ENCODE data around the gene EIF2B4.

EIF2B4 gene

DNA sequence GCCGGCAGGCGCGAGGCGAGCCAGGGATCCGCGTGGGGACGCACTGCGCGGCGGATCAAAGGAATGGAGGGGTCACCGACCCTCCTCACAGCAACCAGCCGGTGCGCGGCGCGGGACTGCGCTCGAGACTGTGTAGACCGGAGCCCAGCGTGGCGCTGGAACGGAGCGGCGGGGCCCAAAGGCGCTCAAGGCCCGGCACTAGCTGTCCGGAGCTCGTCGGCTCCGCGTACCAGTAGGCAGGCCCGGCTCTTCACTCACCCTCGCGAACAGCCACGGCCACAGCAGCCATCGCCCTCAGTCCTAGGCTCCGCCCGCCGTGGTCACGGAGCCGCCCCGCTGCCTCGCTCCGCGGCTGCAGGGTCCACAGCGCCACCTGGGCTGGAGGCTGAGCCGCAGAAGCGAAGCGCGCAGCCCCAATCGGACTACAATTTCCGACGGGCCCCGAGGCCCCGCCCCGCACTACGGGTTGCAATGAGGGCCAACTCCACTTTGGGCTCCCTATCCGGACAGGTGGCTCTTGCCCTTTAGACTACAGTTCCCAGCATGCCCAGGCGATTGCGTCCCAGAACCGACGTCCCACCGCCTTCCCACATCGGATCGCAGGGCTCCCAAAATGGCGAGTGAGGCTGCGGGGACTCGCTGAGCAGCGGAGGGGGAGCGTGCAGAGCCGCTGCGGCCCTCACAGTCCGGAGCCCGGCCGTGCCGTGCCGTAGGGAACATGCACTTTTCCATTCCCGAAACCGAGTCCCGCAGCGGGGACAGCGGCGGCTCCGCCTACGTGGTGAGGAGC, at the start of gene EIF2B4, which contains the start of gene SNX17:
Gene EIF2B4 (minus strand): TSS at position 313 of the 790 bp plus-strand sequence. CDS start 24 bp downstream, at position 289.
Gene SNX17 (plus strand): TSS at position 591 of the 790 bp plus-strand sequence. CDS start 128 bp downstream, at position 719.
- peak; percentile 99 to 100 for DNase-seq

DNA sequence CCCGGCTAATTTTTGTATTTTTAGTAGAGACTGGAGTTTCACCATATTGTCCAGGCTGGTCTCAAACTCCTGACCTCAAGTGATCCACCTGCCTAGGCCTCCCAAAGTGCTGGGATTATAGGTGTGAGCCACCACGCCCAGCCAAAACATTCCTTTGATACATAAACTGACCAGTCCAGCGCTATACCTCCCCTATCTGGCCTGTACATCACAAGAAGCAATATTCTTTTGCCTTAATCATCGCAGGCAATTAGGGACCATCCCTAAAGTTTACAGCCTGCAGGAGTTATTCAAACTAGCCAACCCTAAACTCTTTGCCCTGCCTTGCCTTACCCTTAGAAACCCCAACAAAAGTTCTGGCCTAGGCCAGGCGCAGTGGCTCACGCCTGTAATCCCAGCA, 46.0 kb upstream of the EIF2B4 start:
- DNase-seq: no peak

DNA sequence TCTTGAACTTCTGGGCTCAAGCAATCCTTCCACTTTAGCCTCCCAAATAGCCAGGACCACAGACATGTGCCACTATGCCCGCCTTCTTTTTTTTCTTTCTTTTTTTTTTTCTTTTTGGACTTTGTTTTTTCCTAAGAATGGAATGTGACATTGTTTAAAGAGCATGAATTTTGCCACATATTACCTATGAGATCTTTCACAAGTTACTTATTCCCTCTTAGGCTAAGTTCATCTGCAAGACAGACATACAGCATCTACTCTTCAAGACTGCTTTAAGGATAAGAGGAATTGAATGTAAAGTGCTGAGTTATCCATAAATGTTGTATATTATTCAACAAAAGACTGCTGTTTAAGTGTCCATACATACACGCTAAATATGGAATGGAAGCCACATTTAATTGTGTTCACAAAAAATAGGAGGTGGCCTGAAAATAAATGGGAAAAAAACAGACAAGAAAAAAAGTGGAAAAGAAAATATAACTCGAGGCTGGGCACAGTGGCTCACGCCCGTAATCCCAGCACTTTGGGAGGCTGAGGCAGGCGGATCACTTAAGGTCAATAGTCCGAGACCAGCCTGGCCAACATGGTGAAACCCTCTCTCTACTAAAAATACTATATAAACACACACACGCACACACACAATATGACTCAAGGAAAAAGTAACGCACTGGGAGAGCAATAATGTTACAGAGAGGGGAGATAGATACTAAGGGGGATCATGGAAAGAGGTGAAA, 42.4 kb upstream of the EIF2B4 start:
- DNase-seq: no peak

DNA sequence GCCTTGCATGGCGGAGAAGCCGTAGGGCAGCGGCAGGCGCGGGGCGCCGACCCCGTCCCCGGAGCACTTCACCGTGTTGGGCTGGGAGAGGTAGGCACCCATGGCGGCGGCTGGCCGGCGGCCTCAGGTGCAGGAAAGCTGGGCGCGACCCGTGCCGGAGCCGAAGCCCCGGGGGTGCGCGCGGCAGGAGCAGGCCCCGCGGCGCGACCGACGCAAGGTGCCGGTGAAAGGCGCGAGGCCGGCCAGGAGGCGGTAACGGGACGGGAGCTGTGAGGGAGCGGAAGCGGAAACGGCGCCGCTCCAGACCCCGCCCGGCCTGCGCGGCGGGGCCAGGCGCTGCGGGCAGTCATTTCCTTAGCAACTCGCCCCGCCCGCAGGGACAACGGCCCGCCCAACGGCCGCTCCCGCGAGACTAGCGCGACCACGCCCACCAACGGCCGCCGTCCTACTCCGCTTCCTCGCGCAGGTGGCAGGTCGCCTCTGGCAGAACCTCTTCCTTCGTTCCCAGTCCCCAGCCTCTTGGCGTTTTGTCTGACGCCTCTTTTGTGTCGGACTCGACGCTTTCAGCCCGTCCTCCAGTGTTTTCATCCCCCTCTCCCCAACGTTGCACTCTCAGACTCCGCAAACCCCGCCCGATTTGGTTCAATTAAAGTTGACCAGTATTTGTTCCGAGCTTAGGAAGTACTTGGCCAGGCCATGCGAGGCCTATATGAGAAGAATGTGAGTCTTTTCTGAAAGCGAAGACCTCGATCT, 39.4 kb upstream of the EIF2B4 start, which contains the start of gene PPM1G:
Gene PPM1G (minus strand): TSS at position 271 of the 753 bp plus-strand sequence. CDS start 169 bp downstream, at position 102.
- peak; percentile 93 to 96 for DNase-seq

DNA sequence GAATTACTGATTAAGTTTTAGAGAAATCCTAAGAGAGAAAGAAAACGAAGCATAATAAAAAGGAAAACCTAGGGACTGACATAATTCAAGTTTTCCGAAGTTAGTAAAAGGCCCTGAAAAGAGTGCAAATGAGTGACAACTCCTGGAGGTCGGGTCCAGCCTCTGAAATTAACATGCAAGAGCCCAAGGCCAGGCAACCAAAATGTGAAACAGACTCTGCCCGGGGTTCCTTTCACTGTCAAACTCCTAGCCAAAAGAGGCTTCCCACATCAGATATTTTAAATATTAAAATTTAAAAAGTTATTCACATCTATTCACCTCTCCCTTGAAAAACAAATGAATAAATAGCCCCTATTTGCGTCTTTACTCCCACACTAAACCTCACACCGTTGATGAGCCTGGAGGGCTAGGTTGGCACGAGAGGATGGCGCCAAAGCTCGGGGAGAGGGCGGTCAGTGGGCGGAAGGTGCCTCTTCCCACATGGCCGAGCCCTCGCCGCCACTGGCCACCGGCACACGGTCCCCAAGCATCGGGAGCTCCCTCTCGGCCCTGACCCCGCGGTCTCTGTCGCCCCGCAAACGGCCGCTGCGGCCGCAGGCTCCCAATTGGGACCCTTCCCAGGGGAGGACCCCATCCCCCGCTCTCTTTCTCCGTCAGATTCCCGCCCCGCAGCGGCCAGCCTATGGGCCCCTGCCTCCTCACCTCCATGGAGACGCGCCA, 38.6 kb upstream of the EIF2B4 start:
- DNase-seq: no peak

DNA sequence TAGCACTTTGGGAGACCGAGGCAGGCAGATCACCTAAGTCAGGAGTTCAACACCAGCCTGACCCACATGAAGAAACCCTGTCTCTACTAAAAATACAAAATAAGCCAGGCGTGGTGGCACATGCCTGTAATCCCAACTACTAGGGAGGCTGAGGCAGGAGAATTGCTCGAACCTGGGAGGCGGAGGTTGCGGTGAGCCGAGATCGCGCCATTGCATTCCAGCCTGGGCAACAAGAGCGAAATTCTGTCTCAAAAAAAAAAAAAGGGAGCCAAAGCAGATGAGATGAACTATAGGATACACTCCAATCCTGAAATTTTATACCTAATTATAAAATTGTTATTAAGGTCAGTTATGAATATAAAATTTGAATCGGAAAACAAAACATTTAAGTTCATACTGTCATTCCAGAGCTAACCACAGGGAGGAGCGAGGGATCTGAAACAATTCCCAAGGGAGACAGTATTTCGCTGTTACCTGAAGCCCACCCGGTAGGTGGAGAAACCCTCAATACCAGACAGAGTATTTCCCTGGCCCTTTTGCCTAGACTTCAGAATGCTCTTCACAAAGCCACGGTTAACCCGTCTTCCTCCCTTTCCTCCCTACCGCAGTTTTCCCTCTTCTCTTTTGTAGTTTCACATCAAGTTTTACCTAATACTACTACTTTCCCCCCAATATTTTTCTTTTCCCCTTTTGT, 37.8 kb upstream of the EIF2B4 start:
- DNase-seq: no peak

DNA sequence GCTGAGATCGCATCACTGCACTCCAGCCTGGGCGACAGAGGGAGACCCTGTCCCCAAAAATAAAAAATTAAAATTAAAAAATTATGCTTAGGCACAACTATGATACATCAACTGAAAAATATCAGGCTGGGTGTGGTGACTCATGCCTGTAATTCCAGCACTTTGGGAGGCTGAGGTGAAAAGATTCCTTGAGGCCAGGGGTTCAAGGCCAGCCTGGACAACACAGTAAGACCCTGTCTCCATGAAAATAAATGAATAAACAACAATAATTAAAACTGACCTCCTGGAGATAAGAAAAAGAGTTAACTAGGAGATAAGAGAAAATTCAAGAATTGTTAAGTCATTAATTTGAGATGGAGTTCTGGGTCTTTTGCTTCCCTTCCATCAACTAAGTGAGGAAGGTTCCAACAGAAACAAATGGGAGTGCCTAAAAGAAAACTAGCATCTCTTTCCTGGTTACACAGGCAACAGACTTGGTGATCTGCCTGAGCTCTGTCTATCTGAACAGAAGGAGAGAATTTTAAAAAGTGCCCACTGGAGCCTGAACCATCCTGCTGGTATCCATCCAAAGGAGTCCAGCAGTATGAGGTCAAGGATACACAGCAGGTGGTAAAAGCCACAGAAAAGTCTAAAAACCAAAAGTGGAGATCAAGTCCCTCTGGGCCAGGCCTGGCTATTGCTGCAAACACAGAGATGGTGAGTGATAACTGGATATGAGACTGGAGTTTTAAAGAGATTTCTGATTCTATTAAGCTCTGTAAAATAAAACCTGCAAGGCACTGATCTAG, 30.4 kb upstream of the EIF2B4 start:
- DNase-seq: no peak

DNA sequence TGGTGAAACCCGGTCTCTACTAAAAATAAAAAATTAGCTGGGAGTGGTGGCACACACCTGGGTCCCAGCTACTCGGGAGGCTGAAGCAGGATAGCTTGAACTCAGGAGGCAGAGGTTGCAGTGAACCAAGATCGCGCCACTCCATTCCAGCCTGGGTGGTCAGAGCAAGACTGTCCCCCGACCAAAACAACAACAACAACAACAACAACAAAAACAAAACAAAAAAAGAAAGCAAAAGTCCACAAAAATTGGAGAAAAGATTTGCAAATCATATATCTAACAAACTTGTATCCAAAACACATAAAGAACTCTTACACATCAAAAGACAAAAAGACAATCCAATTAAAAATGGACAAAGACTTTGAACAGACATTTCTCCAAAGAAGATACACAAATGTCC, 28.8 kb upstream of the EIF2B4 start:
- DNase-seq: no peak

DNA sequence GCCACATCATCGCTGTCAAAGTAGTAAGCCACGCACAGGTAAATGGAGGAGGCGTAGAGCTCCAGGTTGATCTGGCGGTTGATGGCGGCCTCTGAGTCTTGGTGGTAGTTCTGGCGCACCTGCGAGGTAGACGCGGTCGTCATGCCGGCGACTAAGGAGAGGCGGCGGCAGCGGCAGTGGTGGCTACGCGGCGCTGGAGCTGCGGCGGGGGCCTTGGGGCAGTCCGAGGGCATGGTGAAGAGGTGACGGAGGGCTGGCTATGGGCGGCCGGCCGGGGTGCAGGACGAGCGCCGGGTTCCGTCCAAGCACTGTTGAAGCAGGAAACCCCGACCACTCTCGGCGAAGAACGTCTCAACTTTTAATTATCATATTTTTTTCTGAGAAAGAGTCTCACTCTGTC, 23.1 kb upstream of the EIF2B4 start:
- no peak for DNase-seq

DNA sequence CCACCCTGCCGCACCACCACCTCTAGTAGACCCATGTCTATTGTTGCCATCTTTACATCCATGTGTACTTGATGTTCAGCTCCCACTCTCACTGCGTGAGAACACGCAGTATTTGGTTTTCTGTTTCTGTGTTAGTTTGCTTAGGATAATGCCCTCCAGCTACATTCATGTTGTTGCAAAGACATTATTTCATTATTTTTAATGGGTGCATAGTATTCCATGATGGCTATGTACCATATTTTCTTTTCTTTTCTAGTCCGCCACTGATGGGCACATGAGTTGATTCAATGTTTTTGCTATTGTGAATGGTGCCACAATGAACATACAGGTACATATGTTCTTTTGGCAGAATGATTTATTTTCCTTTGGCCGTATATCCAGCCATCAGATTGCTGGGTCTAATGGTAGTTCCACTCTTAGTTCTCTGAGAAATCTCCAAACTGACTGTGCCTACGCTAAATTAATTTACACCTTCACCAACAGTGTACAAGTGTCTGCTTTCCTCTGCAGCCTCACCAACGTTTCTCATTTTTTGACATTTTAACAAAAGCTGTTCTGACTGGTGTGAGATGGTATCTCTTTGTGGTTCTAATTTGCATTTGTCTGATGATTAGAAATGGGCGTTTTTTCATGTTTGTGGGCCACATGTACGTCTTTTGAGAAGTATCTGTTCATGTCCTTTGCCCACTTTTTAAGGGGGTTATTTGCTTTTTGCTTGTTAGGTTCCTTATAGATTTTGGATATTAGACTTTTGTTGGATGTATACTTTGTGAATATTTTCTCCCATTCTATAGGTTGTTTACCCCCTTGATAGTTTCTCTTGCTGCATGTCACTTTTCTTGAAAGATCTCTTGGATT, 20.9 kb upstream of the EIF2B4 start:
- peak in 1 of 2 donors; percentile 75 for DNase-seq

DNA sequence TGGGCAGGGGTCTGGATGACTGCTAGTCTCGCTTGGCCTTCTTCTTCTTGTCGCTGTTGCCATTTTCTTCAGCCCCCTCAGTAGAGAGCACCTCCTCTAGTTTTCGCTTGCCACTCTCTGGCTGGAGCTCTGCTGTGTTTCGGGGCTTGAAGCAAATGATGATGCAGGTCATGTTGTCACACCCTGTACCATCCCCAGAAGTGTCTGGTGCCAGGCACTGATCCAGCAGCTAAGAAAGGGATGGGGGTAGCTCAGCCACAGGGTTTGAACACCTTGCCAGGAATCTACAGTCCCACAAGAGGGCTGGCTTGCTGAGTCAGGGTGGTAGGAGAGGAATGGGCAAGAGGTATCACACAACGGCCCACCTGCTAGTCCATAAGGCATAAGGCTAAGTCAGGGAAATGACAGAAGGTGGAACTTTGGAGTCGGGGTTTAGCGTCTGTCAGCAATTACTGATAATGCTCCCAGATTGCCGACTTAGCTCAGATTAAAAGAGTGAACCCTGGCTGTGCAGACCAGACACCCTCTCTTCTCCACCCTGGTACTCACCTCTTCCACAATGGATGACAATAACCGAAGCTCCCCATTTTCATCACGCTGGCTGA, 11.5 kb upstream of the EIF2B4 start:
- DNase-seq: no peak

DNA sequence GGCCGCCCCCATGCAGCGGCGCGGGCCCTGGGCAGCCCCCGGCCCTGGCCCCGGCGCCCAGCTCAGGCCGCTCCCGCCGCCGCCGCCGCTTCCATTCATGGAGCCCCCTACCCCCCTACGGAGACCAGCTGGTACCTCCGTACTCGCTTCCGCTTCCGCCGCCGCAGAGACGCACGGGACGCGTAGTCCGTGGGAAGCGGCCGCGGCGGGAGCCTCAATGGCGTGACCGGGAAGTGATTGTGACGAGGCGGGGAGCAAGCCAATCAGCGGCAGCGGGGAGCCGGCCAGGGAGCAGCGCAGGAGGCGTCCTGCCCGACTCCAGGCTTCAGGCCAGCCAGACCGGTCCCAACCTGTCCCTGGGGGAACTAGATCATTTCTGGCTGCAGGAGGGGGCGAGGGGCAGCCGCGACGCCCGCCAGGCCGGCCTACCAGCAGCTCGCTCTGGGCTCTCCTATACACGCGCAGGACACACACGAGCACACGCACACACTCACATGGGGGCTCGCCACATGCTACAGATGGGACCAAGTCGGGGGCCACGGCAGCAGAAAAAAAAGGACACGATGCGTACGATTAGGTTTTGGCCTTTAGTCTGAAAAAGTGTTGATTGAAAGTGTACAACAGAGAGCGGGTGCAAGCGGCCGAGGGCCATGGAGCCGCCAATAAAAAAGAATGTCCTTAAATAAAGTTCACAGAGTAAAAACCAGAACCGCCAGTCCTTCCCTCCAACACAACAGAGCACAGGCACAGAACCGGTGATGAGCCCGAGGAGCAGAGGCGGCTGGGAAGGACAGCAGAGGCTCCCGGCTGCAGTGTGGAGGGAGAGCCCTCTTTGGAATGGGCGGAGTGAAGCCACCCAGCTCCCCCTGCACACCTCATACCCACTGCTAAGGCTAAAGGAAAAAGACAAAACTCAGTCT, 10.7 kb upstream of the EIF2B4 start, which contains the start of gene ZNF513:
Gene ZNF513 (minus strand): TSS at position 109 of the 920 bp plus-strand sequence. CDS start 208 bp downstream, outside the sequence.
- DNase-seq: peak; percentile 88 to 91

DNA sequence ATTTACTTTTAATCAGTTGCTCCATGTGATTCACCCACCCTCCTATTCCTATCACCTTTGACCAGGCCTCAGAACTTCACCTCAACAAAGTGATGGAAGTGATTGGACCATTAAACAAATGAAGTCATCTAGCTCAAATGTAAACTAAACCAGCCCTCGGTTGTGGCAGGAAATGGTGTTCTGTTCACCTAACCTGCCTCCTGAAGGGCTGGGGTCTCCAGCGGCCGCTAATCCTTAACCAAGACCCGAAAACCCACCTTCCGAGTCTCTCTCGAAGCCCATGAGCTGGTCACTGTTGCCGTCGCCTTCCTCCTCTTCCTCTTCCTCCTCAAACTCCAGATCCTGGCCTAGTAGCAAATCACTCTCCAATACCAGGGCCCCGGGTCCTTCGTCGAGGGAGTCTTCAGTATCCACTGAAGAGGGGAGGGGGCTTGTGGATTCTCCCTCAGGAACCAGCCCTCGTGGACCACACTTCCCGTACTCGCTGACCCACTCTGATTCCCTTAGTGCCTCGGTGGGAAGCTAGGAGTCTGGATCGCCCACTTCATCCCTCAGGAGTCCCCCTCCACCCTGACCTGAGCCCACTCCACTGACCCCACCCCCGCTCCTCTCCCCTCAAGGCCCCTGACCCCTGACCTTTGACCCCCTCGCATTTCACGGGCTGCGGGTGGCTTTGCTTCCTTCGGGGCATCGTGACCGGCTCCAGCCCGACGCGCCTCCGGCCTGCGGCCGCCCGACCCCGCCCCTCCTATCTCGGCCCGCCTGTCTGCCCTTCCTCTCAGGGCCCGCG, 9.9 kb upstream of the EIF2B4 start:
- DNase-seq: peak; percentile 53 to 58

DNA sequence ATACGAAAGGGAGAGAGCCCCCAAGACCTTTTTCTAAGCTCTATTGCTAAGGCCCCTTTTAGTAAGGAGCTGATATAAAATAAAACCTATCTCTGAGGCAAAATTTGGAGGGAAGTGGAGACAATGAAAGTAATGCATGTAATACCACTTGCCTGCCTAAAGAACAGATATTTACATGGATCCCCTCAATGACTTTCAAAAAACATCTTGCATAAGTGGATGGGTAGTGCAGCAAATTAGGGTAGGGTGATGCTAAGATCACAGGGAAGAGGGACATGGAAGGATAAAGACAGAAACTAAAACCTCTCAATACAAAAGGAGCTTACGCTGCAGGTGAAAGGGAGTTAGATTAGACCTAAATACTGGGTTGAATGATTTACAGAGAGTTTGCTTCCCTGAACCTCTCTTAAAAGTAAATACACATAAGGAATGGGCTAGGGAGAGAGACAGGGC, 9.3 kb upstream of the EIF2B4 start:
- no peak for DNase-seq

DNA sequence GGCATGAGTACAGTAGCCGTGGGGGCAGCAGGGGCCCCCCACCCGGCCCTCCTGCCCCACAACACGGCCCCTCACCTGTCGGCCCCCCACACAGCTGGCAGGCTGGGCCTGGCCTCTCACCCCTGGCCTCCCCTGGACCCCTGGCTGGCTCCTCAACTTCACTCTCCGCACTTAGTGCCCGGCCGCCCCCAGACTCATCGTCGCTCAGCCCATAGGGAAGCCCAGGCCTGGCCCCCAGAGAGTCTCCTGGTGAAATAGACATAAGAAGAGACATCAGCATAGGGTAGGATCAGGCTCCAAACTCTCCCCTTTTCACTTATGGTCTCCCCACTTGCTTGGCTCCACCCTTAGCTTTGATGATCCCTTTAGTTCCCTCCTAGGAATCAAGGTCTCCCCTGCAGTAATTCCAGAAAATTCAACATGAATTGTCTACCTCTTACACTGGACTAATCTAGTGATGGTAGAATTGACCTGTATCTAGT, 8.7 kb upstream of the EIF2B4 start:
- no peak for DNase-seq

DNA sequence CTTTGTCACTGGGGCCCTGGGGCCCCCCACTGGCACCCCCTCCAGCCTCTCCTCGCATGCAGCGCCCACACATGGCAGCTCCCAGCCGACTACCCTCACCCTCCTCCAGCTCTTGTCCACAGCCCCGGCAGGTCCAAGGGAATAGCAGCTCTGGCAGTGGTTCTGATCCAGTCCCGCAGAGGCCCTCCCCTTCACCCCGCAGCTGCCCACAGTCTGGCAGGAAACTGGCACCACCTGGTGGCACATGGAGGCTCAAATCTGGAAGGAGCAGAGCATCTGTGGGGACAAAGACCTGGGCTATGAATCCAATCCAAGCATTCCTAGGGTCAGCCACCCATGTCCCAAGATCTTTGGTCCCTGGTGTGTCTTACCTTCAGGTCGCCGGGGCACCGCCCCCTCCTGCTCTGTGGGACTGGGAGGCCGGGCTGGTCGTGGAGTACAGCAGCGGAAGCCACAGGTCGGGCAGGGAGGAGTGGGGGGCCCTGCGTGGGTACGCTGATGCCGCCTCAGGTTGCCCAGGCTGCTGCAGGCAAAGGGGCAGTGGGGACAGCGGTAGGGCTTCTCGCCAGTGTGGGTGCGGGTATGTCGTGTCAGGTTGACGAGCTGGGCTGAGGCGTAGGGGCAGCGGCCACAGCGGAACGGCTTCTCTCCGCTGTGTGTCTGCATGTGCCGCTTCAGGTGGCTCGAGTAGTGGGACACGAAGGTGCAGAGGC, 8.1 kb upstream of the EIF2B4 start:
- peak in 1 of 2 donors; percentile 22 for DNase-seq
